Head of caudate nucleus (tissue), 42 donors: ENCODE data around the gene SEPTIN5.
"Not testable (repeated sequence)": the region's sequence is repeated elsewhere in the genome, so short reads cannot be mapped to it uniquely, and the experiment has no call there.

Source experiments
- DNase-seq, 42 donors: peaks; one replicate each; pipeline versions ENCODE4 v3.0.0 to v3.0.0-alpha.2; 2020 to 2021; ENCODE audit warnings: mixed read lengths in 7 of 42
- intact Hi-C: fragments of 100-400 bp; cut with DNase I; formaldehyde crosslinking; loops from one replicate; pipeline ENCODE4 v1.15.0; 2022

SEPTIN5 gene

DNA sequence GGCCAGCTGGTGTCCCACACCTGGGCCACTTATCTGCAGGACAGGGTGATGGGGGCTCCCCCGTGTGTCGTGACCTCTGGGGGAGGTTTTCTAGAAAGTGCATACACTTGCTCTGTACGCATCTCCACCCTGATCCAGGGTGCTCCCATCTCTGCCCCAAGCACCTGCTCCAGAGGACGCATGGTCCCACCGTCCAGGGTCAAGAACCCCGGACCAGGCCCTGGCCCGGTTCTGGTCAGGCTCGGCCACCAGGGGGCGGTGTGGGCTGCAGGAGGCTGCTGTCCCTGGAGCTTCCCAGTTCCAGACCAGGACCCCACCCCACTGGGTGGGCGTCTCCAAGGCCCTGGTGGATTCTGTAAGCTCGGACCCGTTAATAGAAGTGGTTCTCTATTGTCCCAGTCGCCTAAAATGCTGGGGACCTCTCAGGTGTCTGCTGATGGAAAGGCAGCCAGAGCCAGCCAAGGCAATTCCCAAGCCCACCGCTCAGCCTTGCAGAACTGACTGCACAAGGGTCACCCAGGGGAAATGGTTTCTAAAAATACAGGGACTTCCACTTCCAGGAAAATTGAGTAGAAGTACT lies 34.7 kb upstream of the SEPTIN5 start:
- DNase-seq, result peak in 29 of 42 donors; percentile 16 to 77 (median 43)
- intact Hi-C loops, result loop anchor here (2.0 kb wide), 1 partner anchor 39 kb away; no protein-coding TSS in a partner anchor

DNA sequence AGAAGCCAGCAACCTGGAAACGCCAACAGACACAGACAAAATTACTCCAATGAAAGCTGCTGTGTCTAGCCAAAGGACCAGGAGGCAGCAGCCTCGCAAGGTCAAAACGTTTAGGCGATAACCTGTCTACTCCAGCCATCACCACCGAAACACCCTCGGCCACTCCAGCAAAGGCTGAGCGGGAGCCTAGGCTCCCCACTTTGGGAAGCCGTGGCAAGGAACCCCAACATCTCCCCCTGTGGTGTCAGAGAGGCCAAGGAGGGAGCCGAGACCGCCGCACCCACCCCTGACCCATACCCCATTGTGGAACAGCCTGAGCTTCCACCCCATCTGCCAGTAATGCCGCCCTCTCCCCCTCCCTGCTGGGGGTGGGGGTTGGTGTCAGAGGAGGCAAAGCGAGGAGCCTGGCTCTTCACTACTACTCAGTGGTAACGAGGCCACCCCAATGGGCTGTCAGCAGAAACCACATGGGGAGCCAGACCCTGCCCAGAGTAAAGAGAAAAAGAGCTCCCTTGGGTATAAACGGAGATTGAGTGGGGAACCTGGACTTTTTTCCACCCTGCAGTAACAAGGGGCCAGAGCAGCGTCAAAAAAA lies 33.9 kb upstream of the SEPTIN5 start:
- intact Hi-C loops, result loop anchor here (2.0 kb wide), 1 partner anchor 38 kb away; no protein-coding TSS in a partner anchor

GRCh38 chr22:19680911-19681862 lies 33.1 kb upstream of the SEPTIN5 start:
- intact Hi-C loops, result loop anchor here (2.0 kb wide), 1 partner anchor 38 kb away; no protein-coding TSS in a partner anchor
- no peak for DNase-seq

More for the DNA sequence above, 33.9 kb upstream of the SEPTIN5 start:
- DNase-seq, result peak in 2 of 42 donors; percentile 3 to 6

GRCh38 chr22:19681863-19682245 lies 32.4 kb upstream of the SEPTIN5 start:
- intact Hi-C loops, result loop anchor here (2.0 kb wide), 1 partner anchor 37 kb away; no protein-coding TSS in a partner anchor
- peak in 2 of 42 donors; percentile 0 to 13 for DNase-seq

GRCh38 chr22:19686946-19687345 lies 27.4 kb upstream of the SEPTIN5 start:
- no peak for DNase-seq

DNA sequence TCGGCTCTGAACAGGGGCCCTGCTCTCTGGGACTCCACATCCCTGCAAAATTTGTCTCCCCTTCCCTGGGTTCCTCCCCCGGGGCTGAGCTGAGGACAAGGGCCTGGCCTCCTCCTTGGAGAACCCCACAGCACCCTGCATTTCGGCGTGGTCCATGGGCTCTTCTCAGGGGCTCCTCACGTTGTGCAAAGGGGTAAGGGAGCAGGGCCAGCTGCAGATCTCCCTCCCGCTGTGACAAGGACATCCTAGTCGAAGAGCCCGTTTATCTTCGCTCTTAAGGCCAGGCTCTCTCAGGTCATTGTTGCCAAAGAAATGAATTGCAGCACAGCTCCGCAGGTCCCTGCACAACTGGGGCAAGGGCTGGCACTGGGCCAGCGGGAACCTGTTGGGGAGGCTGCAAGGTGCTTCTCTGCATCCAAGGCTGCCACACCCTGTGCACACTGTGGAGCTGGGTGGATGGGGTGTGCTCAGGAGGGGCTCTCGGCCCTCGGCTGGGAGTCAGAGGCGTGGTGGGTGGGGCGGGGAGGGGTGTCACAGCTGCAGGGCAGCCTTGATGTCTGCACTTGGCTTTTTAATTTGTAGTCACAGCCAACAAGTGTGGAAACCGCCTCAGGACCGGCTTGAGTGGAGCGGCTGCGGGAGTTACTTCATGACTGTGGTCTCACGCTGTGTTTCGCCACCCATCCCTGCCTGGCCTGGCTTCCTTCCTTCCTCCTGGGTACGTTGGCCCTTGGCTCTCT lies 26.6 kb upstream of the SEPTIN5 start:
- intact Hi-C loops, result no loop called here
- peak in 2 of 42 donors; percentile 20 to 37 for DNase-seq

More at GRCh38 chr22:19686946-19687345, 27.4 kb upstream of the SEPTIN5 start:
- intact Hi-C loops, result no loop called here

- intact Hi-C loops, result no loop called here
- DNase-seq, result peak in 2 of 42 donors; percentile 13 to 22
Measured at GRCh38 chr22:19688301-19689290, 25.7 kb upstream of the SEPTIN5 start.

DNA sequence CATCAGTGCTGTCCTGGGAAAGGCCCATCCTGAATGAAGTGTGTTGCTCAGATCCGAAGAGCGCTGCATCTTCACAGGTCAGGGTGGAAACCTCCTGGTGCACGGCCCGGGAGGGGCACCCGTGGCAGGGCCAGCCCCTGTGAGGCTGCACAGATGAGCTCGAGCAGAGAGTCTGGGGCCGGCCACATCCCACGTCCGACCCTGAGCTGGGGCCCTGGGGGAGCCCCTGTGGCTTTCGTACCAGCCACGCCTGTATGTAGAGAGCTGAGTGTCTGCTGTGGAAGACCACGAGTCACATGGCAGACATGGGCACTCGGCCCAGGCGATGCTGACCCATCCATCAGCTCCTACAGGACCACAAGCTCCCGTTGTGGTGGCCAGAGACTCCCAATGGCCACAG lies 24.9 kb upstream of the SEPTIN5 start:
- intact Hi-C loops, result no loop called here

GRCh38 chr22:19691007-19691720 lies 23.1 kb upstream of the SEPTIN5 start:
- DNase-seq, result no peak
- intact Hi-C loops, result no loop called here

More for the DNA sequence above, 24.9 kb upstream of the SEPTIN5 start:
- peak in 1 of 42 donors; percentile 17 for DNase-seq

GRCh38 chr22:19691721-19692341 lies 22.5 kb upstream of the SEPTIN5 start:
- intact Hi-C loops, result no loop called here
- DNase-seq, result peak in 6 of 42 donors; percentile 17 to 44 (median 26)

DNA sequence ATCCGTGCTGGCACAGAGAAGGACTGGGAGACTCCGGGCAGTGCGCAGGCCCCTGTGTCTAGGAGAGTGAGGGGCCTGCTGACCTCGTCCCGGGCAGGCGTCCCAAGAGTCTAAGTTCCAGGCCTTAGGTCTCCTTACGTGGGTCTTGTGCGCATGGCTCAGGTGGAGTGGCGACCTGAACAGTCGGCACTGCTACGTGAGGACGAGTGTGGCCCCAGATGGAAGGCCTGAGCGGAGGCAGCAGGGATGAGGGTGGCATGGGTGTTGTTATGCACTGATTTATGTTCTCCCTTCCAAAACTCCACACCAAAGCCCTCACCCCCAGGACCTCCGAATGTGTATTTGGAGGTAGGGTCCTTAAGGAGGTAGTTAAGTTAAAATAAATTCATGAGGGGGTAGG lies 20.7 kb upstream of the SEPTIN5 start:
- DNase-seq, result peak in 2 of 42 donors; percentile 18 to 27
- intact Hi-C loops, result no loop called here

GRCh38 chr22:19693981-19694670 lies 20.2 kb upstream of the SEPTIN5 start:
- intact Hi-C loops, result no loop called here
- peak in 2 of 42 donors; percentile 26 to 31 for DNase-seq

DNA sequence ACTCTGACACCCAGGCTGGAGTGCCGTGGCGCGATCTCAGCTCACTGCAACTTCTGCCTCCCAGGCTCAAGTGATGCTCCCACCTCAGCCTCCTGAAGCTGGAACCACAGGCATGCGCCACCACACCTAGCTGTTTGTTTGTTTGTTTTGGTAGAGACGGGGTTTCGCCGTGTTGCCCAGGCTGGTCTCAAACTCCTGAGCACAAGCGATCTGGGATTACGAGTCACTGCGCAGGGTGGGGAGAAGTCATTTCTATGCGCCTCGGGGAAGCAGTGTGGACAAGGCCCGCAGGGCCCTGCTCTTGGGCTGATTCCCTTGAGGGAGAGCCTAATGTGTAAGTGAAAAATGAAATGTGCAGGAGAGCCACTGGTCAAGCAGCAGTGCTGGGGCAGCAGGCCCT lies 19.6 kb upstream of the SEPTIN5 start:
- intact Hi-C loops, result no loop called here

DNA sequence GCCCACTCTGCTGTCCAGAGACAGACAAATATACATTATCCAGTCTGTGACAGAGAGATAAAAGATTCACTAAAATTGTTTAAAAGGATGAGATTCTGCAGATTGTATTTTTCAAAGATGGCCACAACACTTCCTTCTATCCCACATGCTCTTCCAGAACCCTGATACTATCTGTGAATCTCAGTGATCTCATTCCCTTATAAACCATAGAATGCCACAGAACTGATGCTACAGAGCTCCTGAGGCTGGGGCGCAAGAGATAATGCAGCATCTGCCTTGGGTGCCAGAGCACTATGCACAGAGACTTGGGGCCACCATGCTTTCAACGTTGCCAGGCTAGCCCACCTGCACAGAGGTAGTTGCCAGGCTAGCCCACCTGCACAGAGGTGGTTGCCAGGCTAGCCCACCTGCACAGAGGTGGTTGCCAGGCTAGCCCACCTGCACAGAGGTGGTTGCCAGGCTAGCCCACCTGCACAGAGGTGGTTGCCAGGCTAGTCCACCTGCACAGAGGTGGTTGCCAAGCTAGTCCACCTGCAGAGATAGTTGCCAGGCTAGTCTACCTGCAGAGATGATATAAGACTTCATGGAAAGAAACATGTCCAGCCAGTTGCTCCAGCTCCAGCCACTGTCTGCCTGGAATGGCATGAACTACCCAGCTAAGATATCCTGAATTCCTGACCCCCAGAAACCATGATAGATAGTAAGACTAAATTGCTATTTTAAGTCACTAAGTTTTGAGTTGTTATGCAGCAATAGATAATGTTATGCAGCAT lies 17.6 kb upstream of the SEPTIN5 start:
- intact Hi-C loops, result no loop called here
- DNase-seq, result no peak

More for the DNA sequence above, 19.6 kb upstream of the SEPTIN5 start:
- peak in 1 of 42 donors; percentile 14 for DNase-seq

DNA sequence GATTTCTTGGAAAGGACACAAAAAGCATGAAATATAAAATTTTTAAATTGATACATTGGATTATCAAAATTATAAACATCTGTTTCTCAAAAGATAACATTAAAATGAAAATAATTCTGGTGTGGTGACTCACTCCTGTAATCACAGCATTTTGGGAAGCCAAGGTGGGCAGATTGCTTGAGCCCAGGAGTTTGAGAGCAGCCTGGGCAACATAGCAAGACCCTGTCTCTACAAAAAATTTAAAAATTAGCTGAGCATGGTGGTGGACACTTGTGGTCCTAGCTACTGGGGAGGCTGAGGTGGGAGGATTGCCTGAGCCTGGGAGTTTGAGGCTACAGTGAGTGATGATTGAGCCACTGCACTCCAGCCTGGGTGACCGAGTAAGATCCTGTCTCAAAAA lies 16.4 kb upstream of the SEPTIN5 start:
- intact Hi-C loops, result not testable (repeated sequence)
- peak in 3 of 42 donors; percentile 18 to 32 (median 18) for DNase-seq
